Endothelial cell (in vitro differentiated cells): ENCODE measurements around the gene ARHGEF4. TPM values are rescaled to one million over a fixed set of nuclear protein-coding genes. Genes with fewer than 3 reads are reported as not detected.

Experiments
- DNase-seq: peaks from one replicate; pipeline ENCODE4 v3.0.0; 2021; ENCODE audit warnings: low spot score
- H3K27ac Mint-ChIP-seq: one replicate; pipeline ENCODE4 v1.8.0; 2021; ENCODE audit warnings: mixed read lengths, inconsistent platforms; ENCODE audit not compliant: unreplicated experiment
- H3K27me3 Mint-ChIP-seq: one replicate; pipeline ENCODE4 v1.8.0; 2021; ENCODE audit warnings: mild to moderate bottlenecking, moderate library complexity, mixed read lengths, inconsistent platforms; ENCODE audit not compliant: unreplicated experiment
- H3K36me3 Mint-ChIP-seq: one replicate; pipeline ENCODE4 v1.8.0; 2021; ENCODE audit warnings: mild to moderate bottlenecking, low read depth, mixed read lengths, inconsistent platforms; ENCODE audit not compliant: unreplicated experiment
- H3K4me1 Mint-ChIP-seq: one replicate; pipeline ENCODE4 v1.8.0; 2021; ENCODE audit warnings: mild to moderate bottlenecking, mixed read lengths, inconsistent platforms; ENCODE audit not compliant: unreplicated experiment
- H3K4me3 Mint-ChIP-seq: one replicate; pipeline ENCODE4 v1.8.0; 2021; ENCODE audit warnings: mild to moderate bottlenecking, mixed read lengths, inconsistent platforms; ENCODE audit not compliant: unreplicated experiment
- H3K9me3 Mint-ChIP-seq: one replicate; pipeline ENCODE4 v1.8.0; 2021; ENCODE audit warnings: mixed read lengths, inconsistent platforms; ENCODE audit not compliant: unreplicated experiment
- total RNA-seq: library from RNA; stranded (reverse); fragmentation: NEBNext Ultra II Directional; extraction: Animal tissue kit (Norgen Biotek cat#: 25700); gene quantifications from one replicate; pipeline ENCODE4 v1.2.1, GENCODE V29; 2021; ENCODE audit not compliant: unreplicated experiment
- TF ChIP-seq, protein P1 (sequence below): fragments of 200-600 bp; sonication (generic); IDR thresholded peaks from one replicate; pipeline ENCODE4 v1.5.0; 2021; ENCODE audit warnings: antibody characterized with exemption; ENCODE audit not compliant: unreplicated experiment

ARHGEF4 gene
- total RNA-seq, 1 donor from 2014 or later, result 10.3 TPM

DNA sequence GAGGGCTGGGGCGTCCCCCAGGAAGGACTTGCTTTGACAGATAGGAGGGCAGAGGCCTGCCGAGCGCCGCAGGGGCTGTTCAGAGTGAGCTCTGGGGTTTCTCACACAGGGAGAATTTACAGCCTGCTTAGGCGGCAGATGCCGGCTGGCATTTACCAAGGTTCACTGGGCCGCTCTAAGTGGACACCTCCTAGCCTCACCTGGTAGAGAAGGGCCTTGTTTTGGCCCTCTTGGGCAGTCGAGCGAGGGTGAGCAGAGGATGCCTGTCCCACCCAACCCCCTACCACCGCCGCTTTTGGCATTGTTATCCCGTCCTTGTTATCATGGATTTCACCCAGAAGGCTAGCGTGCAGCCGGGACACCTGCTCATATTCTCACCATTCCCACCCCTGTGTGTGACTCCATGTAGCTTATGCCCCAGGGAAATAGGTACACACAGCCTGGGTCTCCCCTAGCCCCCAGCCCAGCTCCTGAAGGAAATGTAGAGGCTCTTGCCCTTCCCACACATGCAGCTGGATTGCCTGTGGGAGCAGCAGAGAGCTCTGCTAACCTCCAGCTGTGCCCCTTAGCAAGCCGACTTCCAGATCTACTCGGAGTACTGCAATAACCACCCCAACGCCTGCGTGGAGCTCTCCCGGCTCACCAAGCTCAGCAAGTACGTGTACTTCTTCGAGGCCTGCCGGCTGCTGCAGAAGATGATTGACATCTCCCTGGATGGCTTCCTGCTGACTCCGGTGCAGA lies 204.1 kb downstream of the ARHGEF4 start:
- DNase-seq, result no peak
- Mint-ChIP-seq H3K4me1 (peaks cover 5% of the 10 kb centered on the region), H3K36me3 (peaks cover 3% of the 10 kb centered on the region), H3K4me3 (no peak overlapping the region), H3K9me3 (no peaks in the 10 kb centered on the region), H3K27me3 (peaks cover 6% of the 10 kb centered on the region), H3K27ac (peak overlapping the region; percentile 4)
- TF ChIP-seq, protein P1, sequence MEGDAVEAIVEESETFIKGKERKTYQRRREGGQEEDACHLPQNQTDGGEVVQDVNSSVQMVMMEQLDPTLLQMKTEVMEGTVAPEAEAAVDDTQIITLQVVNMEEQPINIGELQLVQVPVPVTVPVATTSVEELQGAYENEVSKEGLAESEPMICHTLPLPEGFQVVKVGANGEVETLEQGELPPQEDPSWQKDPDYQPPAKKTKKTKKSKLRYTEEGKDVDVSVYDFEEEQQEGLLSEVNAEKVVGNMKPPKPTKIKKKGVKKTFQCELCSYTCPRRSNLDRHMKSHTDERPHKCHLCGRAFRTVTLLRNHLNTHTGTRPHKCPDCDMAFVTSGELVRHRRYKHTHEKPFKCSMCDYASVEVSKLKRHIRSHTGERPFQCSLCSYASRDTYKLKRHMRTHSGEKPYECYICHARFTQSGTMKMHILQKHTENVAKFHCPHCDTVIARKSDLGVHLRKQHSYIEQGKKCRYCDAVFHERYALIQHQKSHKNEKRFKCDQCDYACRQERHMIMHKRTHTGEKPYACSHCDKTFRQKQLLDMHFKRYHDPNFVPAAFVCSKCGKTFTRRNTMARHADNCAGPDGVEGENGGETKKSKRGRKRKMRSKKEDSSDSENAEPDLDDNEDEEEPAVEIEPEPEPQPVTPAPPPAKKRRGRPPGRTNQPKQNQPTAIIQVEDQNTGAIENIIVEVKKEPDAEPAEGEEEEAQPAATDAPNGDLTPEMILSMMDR, result no peak

DNA sequence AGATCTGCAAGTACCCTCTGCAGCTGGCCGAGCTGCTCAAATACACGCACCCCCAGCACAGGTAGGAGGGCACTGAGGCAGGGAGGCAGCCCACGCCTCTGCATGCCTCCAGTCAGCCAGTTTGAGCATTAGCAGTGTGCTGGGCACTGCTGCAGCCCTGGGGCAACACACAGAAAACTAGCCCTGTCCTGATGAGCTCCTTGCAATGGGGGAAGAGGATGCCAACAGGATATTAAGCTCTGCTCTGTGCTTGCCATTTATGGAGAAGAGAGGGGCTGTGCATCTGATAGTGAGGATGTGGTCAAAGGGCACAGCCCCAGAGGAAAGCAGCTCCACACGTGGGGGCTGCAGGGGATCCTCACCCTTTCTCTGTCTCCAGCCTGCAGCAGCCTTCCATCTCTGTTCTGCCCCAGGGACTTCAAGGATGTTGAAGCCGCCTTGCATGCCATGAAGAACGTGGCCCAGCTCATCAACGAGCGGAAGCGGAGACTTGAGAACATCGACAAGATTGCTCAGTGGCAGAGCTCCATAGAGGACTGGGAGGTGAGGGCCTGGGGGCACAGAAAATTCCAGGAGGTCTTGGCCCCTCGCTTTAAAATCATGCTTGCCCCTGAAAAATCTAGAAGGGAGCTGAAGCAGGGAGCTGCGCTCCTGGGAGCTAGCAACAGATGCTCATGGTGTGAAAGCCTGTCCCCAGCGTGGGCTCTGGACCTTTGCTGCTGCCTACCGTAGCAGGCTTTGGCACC lies 204.9 kb downstream of the ARHGEF4 start:
- H3K4me3 Mint-ChIP-seq, result no peak overlapping the region
- TF ChIP-seq, protein P1, result no peak
- H3K36me3 Mint-ChIP-seq, result no peaks in the 10 kb centered on the region
- peaks cover 5% of the 10 kb centered on the region for H3K4me1 Mint-ChIP-seq
- no peaks in the 10 kb centered on the region for H3K9me3 Mint-ChIP-seq
- H3K27ac Mint-ChIP-seq, result no peak overlapping the region
- no peak for DNase-seq
- peaks cover 4% of the 10 kb centered on the region for H3K27me3 Mint-ChIP-seq

DNA sequence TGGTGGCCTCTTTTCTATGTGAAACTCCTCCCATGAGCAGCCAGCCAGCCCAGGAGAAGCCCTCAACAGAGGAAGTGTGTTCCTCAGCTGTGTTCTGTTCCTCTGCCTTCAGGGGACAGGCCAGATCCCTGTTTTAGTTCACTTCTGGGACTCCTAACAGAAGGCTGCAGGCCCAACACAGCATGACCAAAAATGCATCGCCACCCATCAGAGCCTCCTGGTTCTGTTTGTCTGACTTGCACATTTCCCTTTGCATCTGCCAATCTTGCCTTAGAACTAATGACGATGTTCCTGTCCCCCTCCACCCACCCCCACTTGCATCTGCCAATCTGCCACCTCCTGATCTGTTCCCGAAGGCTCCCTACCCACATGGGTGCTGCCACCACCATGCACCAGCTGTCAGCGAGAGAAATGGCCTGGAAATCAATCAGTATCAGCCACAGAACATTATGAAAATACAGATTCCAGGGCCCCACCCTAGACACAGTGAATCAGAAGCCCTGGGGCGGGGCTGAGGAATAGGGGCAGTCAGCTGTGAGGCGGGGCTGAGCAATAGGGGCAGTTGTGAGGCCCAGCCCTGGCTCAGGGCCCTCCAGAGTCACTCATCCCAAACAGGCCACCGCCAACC lies 205.5 kb downstream of the ARHGEF4 start:
- Mint-ChIP-seq H3K4me3 (no peak overlapping the region), H3K9me3 (no peaks in the 10 kb centered on the region), H3K27me3 (peaks cover 6% of the 10 kb centered on the region), H3K36me3 (no peaks in the 10 kb centered on the region), H3K27ac (no peak overlapping the region), H3K4me1 (peaks cover 8% of the 10 kb centered on the region)
- TF ChIP-seq, protein P1, result no peak
- no peak for DNase-seq

- Mint-ChIP-seq H3K27me3 (peaks cover 3% of the 10 kb centered on the region), H3K36me3 (peaks cover 6% of the 10 kb centered on the region)
Observed at GRCh38 chr2:131043199-131044074, 206.7 kb downstream of the ARHGEF4 start.

More at GRCh38 chr2:131043199-131044074, 206.7 kb downstream of the ARHGEF4 start:
- Mint-ChIP-seq H3K4me1 (peaks cover 8% of the 10 kb centered on the region), H3K27ac (no peak overlapping the region), H3K9me3 (no peaks in the 10 kb centered on the region), H3K4me3 (no peak overlapping the region)
- TF ChIP-seq, protein P1, result no peak
- DNase-seq, result no peak
